SK-N-SH (cell line): ENCODE measurements around the gene XYLT2. TPM values are rescaled to one million over a fixed set of nuclear protein-coding genes. Genes with fewer than 3 reads are reported as not detected.

Experiments used
- CTCF ChIA-PET: fragments of 300-600, 350-600 bp; formaldehyde crosslinking; extraction: SDS; loops from one replicate; lab custom pipeline; 2021; lab: Yijun Ruan, JAX
- POLR2A ChIA-PET: fragments of 350-600 bp; sonication (Branson Sonifier 250); formaldehyde crosslinking; extraction: SDS; loops from one replicate; lab custom pipeline; 2020; ENCODE audit warnings: antibody characterized with exemption, inconsistent platforms; lab: Yijun Ruan, JAX
- DNase-seq: peaks from one replicate; pipeline ENCODE4 v3.0.0; 2012
- H2AFZ ChIP-seq: fragments of 200-600 bp; sonication (generic); 2 replicates; pipeline ENCODE4 v1.8.1; 2016; ENCODE audit warnings: antibody characterized with exemption, mild to moderate bottlenecking, low read depth
- H3F3A ChIP-seq: fragments of 200-600 bp; sonication (generic); replicated peaks from 2 replicates; pipeline ENCODE3; 2016; ENCODE audit warnings: antibody characterized with exemption, mild to moderate bottlenecking; ENCODE audit not compliant: insufficient read depth
- H3K27ac ChIP-seq, 2 experiments: fragments of 200-500 bp in 1 of 2; fragments of 200-600 bp in 1 of 2; sonication (Bioruptor generic) in 1 of 2; sonication (generic), shearing (Covaris generic) in 1 of 2; 2 replicates each; pipeline versions ENCODE4 v1.5.1 to v1.6.1; 2014 to 2016; ENCODE audit warnings: low read depth in 2 of 2, inconsistent platforms in 1 of 2, low read length in 1 of 2, mild to moderate bottlenecking in 1 of 2, mixed read lengths in 1 of 2
- H3K27me3 ChIP-seq: fragments of 200-600 bp; sonication (generic), shearing (Covaris generic); 2 replicates; pipeline ENCODE4 v1.6.1; 2016; ENCODE audit warnings: mixed run types; ENCODE audit not compliant: insufficient read depth
- H3K36me3 ChIP-seq, 2 experiments: fragments of 200-500 bp in 1 of 2; fragments of 200-600 bp in 1 of 2; sonication (Bioruptor generic) in 1 of 2; sonication (generic) in 1 of 2; replicated peaks in 1 of 2; 2 replicates each; pipeline versions ENCODE3 to v1.5.1; 2014 to 2016; ENCODE audit warnings: low read length in 1 of 2, mild to moderate bottlenecking in 1 of 2; ENCODE audit not compliant: insufficient read depth in 2 of 2, control insufficient read depth in 1 of 2
- H3K4me1 ChIP-seq, 2 experiments: fragments of 200-500 bp in 1 of 2; fragments of 200-600 bp in 1 of 2; sonication (Bioruptor generic) in 1 of 2; sonication (generic), shearing (Covaris generic) in 1 of 2; 2 replicates each; pipeline versions ENCODE4 v1.5.1 to v1.6.1; 2014 to 2016; ENCODE audit warnings: low read depth in 1 of 2, low read length in 1 of 2, mixed run types in 1 of 2; ENCODE audit not compliant: insufficient read depth in 2 of 2, control insufficient read depth in 1 of 2
- H3K4me2 ChIP-seq: fragments of 200-600 bp; sonication (generic), shearing (Covaris generic); 2 replicates; pipeline ENCODE4 v1.6.1; 2017; ENCODE audit warnings: mixed run types
- H3K4me3 ChIP-seq, 2 experiments: fragments of 200-500 bp in 1 of 2; fragments of 200-600 bp in 1 of 2; sonication (Bioruptor generic) in 1 of 2; sonication (generic), shearing (Covaris generic) in 1 of 2; 2 replicates each; pipeline versions ENCODE4 v1.5.1 to v1.8.1; 2014 to 2016; ENCODE audit warnings: low read depth in 2 of 2, inconsistent platforms in 1 of 2, low read length in 1 of 2, mild to moderate bottlenecking in 1 of 2, mixed read lengths in 1 of 2, moderate library complexity in 1 of 2
- H3K79me2 ChIP-seq: fragments of 200-600 bp; sonication (generic); 2 replicates; pipeline ENCODE4 v1.8.1; 2017; ENCODE audit warnings: mild to moderate bottlenecking; ENCODE audit not compliant: insufficient read depth
- H3K9ac ChIP-seq: fragments of 200-600 bp; sonication (generic); 2 replicates; pipeline ENCODE4 v1.6.1; 2017; ENCODE audit warnings: mixed run types
- H3K9me2 ChIP-seq: fragments of 200-600 bp; sonication (generic); 2 replicates; pipeline ENCODE4 v1.6.1; 2017; ENCODE audit warnings: mixed run types
- H3K9me3 ChIP-seq: fragments of 200-600 bp; sonication (generic); 2 replicates; pipeline ENCODE4 v1.6.1; 2017; ENCODE audit warnings: mixed run types, mild to moderate bottlenecking, moderate library complexity
- H4K20me1 ChIP-seq: fragments of 200-600 bp; sonication (generic); 2 replicates; pipeline ENCODE4 v1.6.1; 2017; ENCODE audit warnings: mild to moderate bottlenecking, mixed run types; ENCODE audit not compliant: insufficient read depth
- CHD2 ChIP-seq: fragments of 150-350 bp; IDR thresholded peaks from 2 replicates; pipeline ENCODE4 v1.6.1; 2018; ENCODE audit warnings: low read length; ENCODE audit not compliant: partially characterized antibody
- ELF1 ChIP-seq: IDR thresholded peaks from 2 replicates; pipeline ENCODE4 v1.4.0; 2012
- FOSL2 ChIP-seq: IDR thresholded peaks from 2 replicates; pipeline ENCODE4 v1.4.0; 2012; ENCODE audit warnings: low read depth, mild to moderate bottlenecking, moderate library complexity, borderline replicate concordance
- FOXJ3 ChIP-seq: sonication (generic); formaldehyde crosslinking; IDR thresholded peaks from 2 replicates; pipeline ENCODE4 v1.5.1; 2020; ENCODE audit warnings: mild to moderate bottlenecking, missing genetic modification reagents
- GABPA ChIP-seq: IDR thresholded peaks from 2 replicates; pipeline ENCODE4 v1.4.0; 2012; ENCODE audit warnings: low read depth, mild to moderate bottlenecking
- GATA2 ChIP-seq: sonication (generic); formaldehyde crosslinking; IDR thresholded peaks from 2 replicates; pipeline ENCODE4 v1.5.0; 2020; ENCODE audit warnings: mild to moderate bottlenecking, missing genetic modification reagents
- MEF2A ChIP-seq: IDR thresholded peaks from 2 replicates; pipeline ENCODE4 v1.4.0; 2012; ENCODE audit warnings: low read depth, borderline replicate concordance
- MXI1 ChIP-seq: IDR thresholded peaks from 2 replicates; pipeline ENCODE4 v1.6.1; 2012; ENCODE audit warnings: mild to moderate bottlenecking, low read depth, low read length, improper control_type of control experiment
- NRF1 ChIP-seq: IDR thresholded peaks from 2 replicates; pipeline ENCODE4 v1.6.1; 2012; ENCODE audit warnings: low read depth, mild to moderate bottlenecking, low read length
- POLR2AphosphoS5 ChIP-seq: IDR thresholded peaks from 2 replicates; pipeline ENCODE4 v1.6.1; 2012; ENCODE audit warnings: low read depth, low read length
- RAD21 ChIP-seq: IDR thresholded peaks from 2 replicates; pipeline ENCODE4 v1.6.1; 2012; ENCODE audit warnings: mild to moderate bottlenecking, low read length
- RCOR1 ChIP-seq: fragments of 150-350 bp; IDR thresholded peaks from 2 replicates; pipeline ENCODE4 v1.6.1; 2017; ENCODE audit warnings: antibody characterized with exemption, low read length
- RFX5 ChIP-seq: IDR thresholded peaks from 2 replicates; pipeline ENCODE4 v1.6.1; 2012; ENCODE audit warnings: mild to moderate bottlenecking, improper control_type of control experiment, low read length
- RXRA ChIP-seq: IDR thresholded peaks from 2 replicates; pipeline ENCODE4 v1.4.0; 2012; ENCODE audit warnings: low read depth, mild to moderate bottlenecking, borderline replicate concordance
- SMC3 ChIP-seq: IDR thresholded peaks from 2 replicates; pipeline ENCODE4 v1.6.1; 2012; ENCODE audit warnings: low read depth, low read length, improper control_type of control experiment
- TEAD4 ChIP-seq: IDR thresholded peaks from 2 replicates; pipeline ENCODE4 v1.4.0; 2012; ENCODE audit warnings: mild to moderate bottlenecking, borderline replicate concordance; ENCODE audit not compliant: insufficient read depth
- WGBS: methylation state at CpG from one replicate; pipeline ENCODE4 v1.1.6; 2017; ENCODE audit warnings: low lambda C conversion rate; 5-methylcytosine and 5-hydroxymethylcytosine counted together
- polyA plus RNA-seq, 3 experiments: library from polyadenylated mRNA; depleted of rRNA; stranded (reverse); fragments of >200 nt; gene quantifications; 2 replicates each; pipeline ENCODE4 v1.2.3, GENCODE V29; 2012
- TF ChIP-seq, protein P1 (sequence below): IDR thresholded peaks from 2 replicates; pipeline ENCODE4 v1.4.0; 2012; ENCODE audit warnings: low read depth
- TF ChIP-seq, protein P2 (sequence below): IDR thresholded peaks from 2 replicates; pipeline ENCODE4 v1.4.0; 2012; ENCODE audit warnings: low read depth, borderline replicate concordance
- TF ChIP-seq, protein P3 (sequence below): fragments of 200-600 bp; sonication (generic); IDR thresholded peaks from 2 replicates; pipeline ENCODE4 v1.6.1; 2017; ENCODE audit warnings: antibody characterized with exemption, mild to moderate bottlenecking, moderate library complexity
- TF ChIP-seq, protein P4 (sequence below): IDR thresholded peaks from 2 replicates; pipeline ENCODE4; 2012

The XYLT2 gene
- polyA plus RNA-seq, 1 of the 3 experiments (the other 2 are of a cell fraction) = 28.4 TPM

DNA sequence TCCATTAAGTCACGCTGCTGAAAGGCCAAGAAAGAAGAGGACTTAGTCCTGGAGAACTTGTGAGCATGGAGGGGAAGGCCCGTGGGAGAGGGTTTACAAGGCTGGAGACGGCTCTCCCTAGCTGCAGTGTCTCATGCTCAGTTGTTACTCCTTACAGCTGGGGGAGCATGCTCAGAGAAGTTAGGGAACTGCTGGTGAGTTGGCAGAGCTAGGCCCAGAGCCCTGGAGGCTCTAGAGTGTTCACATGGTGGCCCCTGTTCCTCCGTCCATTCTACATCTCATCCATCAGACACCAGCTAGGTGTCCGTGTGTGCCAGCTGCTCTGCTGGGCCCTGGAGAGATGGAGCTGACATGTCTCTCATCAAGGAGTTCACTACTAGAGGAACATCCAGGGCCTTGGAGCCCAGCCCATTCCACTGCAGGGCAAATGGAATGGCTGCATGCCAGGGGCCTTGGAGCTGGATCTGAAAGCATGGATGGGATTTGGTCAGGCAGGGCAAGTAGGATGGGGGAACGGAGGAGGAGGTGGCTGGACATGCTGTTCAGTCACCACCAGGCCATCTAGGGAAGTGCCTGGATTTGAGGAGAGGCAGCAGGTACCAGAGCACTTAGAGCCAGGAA, 6.3 kb downstream of the XYLT2 start:
- H3K9me2 ChIP-seq = no peaks in the 10 kb centered on the region
- no peak for DNase-seq
- peaks cover 51% of the 10 kb centered on the region for H3K79me2 ChIP-seq
- peaks cover 16% of the 10 kb centered on the region; the same call in 1 of the 2 replicates for H4K20me1 ChIP-seq
- no peak overlapping the region for H3K4me3 ChIP-seq
- 92% methylated on average over 6 of the region's 6 CpGs for WGBS
- peaks cover 11 to 18% of the 10 kb centered on the region in 2 experiments; a peak in 3 of 4 replicates for H3K4me1 ChIP-seq
- H3K9ac ChIP-seq = no peak overlapping the region
- H3K9me3 ChIP-seq = no peaks in the 10 kb centered on the region
- H3F3A ChIP-seq = peaks cover 9% of the 10 kb centered on the region
- ChIA-PET CTCF (interaction anchor here (0.8 to 2.5 kb wide), 5 partner anchors 10 to 152 kb away, joined by 3 to 24 read pairs (median 5); no protein-coding TSS in a partner anchor), POLR2A (interaction anchor here (0.6 to 1.6 kb wide), 3 partner anchors 10 to 21 kb away, joined by 3 to 9 read pairs (median 3); partner anchors contain the start of gene EME1)
- TF ChIP-seq, protein P1, sequence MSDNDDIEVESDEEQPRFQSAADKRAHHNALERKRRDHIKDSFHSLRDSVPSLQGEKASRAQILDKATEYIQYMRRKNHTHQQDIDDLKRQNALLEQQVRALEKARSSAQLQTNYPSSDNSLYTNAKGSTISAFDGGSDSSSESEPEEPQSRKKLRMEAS = no peak
- TF ChIP-seq RFX5 (no peak), ELF1 (no peak), MEF2A (no peak), POLR2AphosphoS5 (no peak), CHD2 (no peak), SMC3 (no peak), MXI1 (no peak), GABPA (no peak), GATA2 (CRISPR knock-in tag) (no peak), TEAD4 (no peak), FOXJ3 (CRISPR knock-in tag) (no peak), FOSL2 (no peak), RXRA (no peak), NRF1 (no peak), RCOR1 (no peak), RAD21 (no peak)
- TF ChIP-seq, protein P2, sequence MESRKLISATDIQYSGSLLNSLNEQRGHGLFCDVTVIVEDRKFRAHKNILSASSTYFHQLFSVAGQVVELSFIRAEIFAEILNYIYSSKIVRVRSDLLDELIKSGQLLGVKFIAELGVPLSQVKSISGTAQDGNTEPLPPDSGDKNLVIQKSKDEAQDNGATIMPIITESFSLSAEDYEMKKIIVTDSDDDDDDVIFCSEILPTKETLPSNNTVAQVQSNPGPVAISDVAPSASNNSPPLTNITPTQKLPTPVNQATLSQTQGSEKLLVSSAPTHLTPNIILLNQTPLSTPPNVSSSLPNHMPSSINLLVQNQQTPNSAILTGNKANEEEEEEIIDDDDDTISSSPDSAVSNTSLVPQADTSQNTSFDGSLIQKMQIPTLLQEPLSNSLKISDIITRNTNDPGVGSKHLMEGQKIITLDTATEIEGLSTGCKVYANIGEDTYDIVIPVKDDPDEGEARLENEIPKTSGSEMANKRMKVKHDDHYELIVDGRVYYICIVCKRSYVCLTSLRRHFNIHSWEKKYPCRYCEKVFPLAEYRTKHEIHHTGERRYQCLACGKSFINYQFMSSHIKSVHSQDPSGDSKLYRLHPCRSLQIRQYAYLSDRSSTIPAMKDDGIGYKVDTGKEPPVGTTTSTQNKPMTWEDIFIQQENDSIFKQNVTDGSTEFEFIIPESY = no peak
- TF ChIP-seq, protein P3, sequence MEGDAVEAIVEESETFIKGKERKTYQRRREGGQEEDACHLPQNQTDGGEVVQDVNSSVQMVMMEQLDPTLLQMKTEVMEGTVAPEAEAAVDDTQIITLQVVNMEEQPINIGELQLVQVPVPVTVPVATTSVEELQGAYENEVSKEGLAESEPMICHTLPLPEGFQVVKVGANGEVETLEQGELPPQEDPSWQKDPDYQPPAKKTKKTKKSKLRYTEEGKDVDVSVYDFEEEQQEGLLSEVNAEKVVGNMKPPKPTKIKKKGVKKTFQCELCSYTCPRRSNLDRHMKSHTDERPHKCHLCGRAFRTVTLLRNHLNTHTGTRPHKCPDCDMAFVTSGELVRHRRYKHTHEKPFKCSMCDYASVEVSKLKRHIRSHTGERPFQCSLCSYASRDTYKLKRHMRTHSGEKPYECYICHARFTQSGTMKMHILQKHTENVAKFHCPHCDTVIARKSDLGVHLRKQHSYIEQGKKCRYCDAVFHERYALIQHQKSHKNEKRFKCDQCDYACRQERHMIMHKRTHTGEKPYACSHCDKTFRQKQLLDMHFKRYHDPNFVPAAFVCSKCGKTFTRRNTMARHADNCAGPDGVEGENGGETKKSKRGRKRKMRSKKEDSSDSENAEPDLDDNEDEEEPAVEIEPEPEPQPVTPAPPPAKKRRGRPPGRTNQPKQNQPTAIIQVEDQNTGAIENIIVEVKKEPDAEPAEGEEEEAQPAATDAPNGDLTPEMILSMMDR = no peak
- TF ChIP-seq, protein P4, sequence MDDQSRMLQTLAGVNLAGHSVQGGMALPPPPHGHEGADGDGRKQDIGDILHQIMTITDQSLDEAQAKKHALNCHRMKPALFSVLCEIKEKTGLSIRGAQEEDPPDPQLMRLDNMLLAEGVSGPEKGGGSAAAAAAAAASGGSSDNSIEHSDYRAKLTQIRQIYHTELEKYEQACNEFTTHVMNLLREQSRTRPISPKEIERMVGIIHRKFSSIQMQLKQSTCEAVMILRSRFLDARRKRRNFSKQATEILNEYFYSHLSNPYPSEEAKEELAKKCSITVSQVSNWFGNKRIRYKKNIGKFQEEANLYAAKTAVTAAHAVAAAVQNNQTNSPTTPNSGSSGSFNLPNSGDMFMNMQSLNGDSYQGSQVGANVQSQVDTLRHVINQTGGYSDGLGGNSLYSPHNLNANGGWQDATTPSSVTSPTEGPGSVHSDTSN = no peak
- H3K4me2 ChIP-seq = no peak overlapping the region
- no peaks in the 10 kb centered on the region for H3K27me3 ChIP-seq
- peaks cover 25 to 37% of the 10 kb centered on the region in 2 experiments for H3K36me3 ChIP-seq
- no peak overlapping the region for H3K27ac ChIP-seq
- H2AFZ ChIP-seq = no peak overlapping the region
